Measurements from ENCODE around the gene GPR82. TPM values are rescaled to one million over a fixed set of nuclear protein-coding genes. Genes with fewer than 3 reads are reported as not detected.

The GPR82 gene
- total and polyA plus RNA-seq, 9 donors = 0.06 to 0.57 (median 0.13) TPM

GRCh38 chrX:41728125-41728524 lies 4.1 kb downstream of the GPR82 start:
- no peak for DNase-seq
- Histone ChIP-seq H3K27ac (no peak overlapping the region), H3K9me3 (no peaks in the 10 kb centered on the region), H3K4me3 (no peak overlapping the region), H3K4me1 (ENCODE audit: insufficient read depth) (no peaks in the 10 kb centered on the region), H3K27me3 (no peaks in the 10 kb centered on the region), H3K36me3 (no peaks in the 10 kb centered on the region)
- intact Hi-C loops (cut with DNase I) = no loop called here
- TF ChIP-seq POLR2A (IDR thresholded peaks at IDR 0.05) (no peak), EP300 (IDR thresholded peaks at IDR 0.05) (no peak), CTCF (IDR thresholded peaks at IDR 0.05) (no peak)
- WGBS, 3 donors = 67 to 73% (median 71%) methylated on average over 3 of the region's 3 CpGs

- Histone ChIP-seq H3K4me1 (ENCODE audit: insufficient read depth) (no peaks in the 10 kb centered on the region), H3K4me3 (no peak overlapping the region), H3K9me3 (no peaks in the 10 kb centered on the region), H3K36me3 (no peaks in the 10 kb centered on the region), H3K27ac (no peak overlapping the region), H3K27me3 (no peaks in the 10 kb centered on the region)
- DNase-seq = no peak
- intact Hi-C loops (cut with DNase I) = no loop called here
- TF ChIP-seq CTCF (IDR thresholded peaks at IDR 0.05) (no peak), POLR2A (IDR thresholded peaks at IDR 0.05) (no peak), EP300 (IDR thresholded peaks at IDR 0.05) (no peak)
- WGBS, 3 donors = 29 to 38% (median 32%) methylated on average over 2 of the region's 2 CpGs
Measured at GRCh38 chrX:41730081-41730480, 6.1 kb downstream of the GPR82 start.

GRCh38 chrX:41732260-41732659 lies 8.3 kb downstream of the GPR82 start:
- WGBS, 3 donors = 72 to 86% (median 80%) methylated on average over 2 of the region's 2 CpGs
- intact Hi-C loops (cut with DNase I) = no loop called here
- TF ChIP-seq CTCF (IDR thresholded peaks at IDR 0.05) = no peak
- TF ChIP-seq POLR2A (IDR thresholded peaks at IDR 0.05) = no peak
- no peak for TF ChIP-seq EP300 (IDR thresholded peaks at IDR 0.05)
- H3K9me3 ChIP-seq = no peaks in the 10 kb centered on the region
- H3K4me3 ChIP-seq = no peak overlapping the region
- H3K27ac ChIP-seq = no peak overlapping the region
- H3K27me3 ChIP-seq = no peaks in the 10 kb centered on the region
- no peaks in the 10 kb centered on the region for H3K36me3 ChIP-seq
- DNase-seq = no peak
- no peaks in the 10 kb centered on the region for H3K4me1 ChIP-seq (ENCODE audit: insufficient read depth)

- intact Hi-C loops (cut with DNase I) = no loop called here
- no peak overlapping the region for H3K27ac ChIP-seq
- no peaks in the 10 kb centered on the region for H3K36me3 ChIP-seq
- no peaks in the 10 kb centered on the region for H3K9me3 ChIP-seq
- WGBS, 3 donors = 72 to 76% (median 72%) methylated on average over 1 of the region's 1 CpG
- H3K4me3 ChIP-seq = no peak overlapping the region
- H3K27me3 ChIP-seq = no peaks in the 10 kb centered on the region
- no peak for TF ChIP-seq POLR2A (IDR thresholded peaks at IDR 0.05)
- TF ChIP-seq EP300 (IDR thresholded peaks at IDR 0.05) = no peak
- TF ChIP-seq CTCF (IDR thresholded peaks at IDR 0.05) = no peak
- DNase-seq = no peak
- H3K4me1 ChIP-seq (ENCODE audit: insufficient read depth) = no peaks in the 10 kb centered on the region
Measured at GRCh38 chrX:41733939-41734338, 10.0 kb downstream of the GPR82 start.

GRCh38 chrX:41734530-41734929 lies 10.5 kb downstream of the GPR82 start:
- WGBS, 3 donors = 9 to 23% (median 15%) methylated on average over 1 of the region's 1 CpG
- no peak overlapping the region for H3K27ac ChIP-seq
- DNase-seq = no peak
- no peaks in the 10 kb centered on the region for H3K4me1 ChIP-seq (ENCODE audit: insufficient read depth)
- intact Hi-C loops (cut with DNase I) = no loop called here
- TF ChIP-seq POLR2A (IDR thresholded peaks at IDR 0.05) = no peak
- no peaks in the 10 kb centered on the region for H3K9me3 ChIP-seq
- H3K36me3 ChIP-seq = no peaks in the 10 kb centered on the region
- H3K4me3 ChIP-seq = no peak overlapping the region
- no peaks in the 10 kb centered on the region for H3K27me3 ChIP-seq

All from ovary (tissue), 9 donors.